GM18951 (cell line): ENCODE data around the gene PCDHGA8.
"Not testable (repeated sequence)": the region's sequence is repeated elsewhere in the genome, so short reads cannot be mapped to it uniquely, and the experiment has no call there.

ENCODE experiments used
- POLR2A ChIP-seq: IDR thresholded peaks from 4 replicates; pipeline ENCODE4 v1.6.1; 2011; ENCODE audit warnings: mild to moderate bottlenecking; ENCODE audit not compliant: insufficient read length, insufficient read depth; ENCODE audit errors: extremely low read depth
- in situ Hi-C: fragments of 300-500 bp; cut with MboI; formaldehyde crosslinking; loops from one replicate; pipeline ENCODE4 v1.12.0; 2022; ENCODE audit warnings: low sequenced_read_pairs, mixed read lengths, inconsistent platforms; ENCODE audit not compliant: unreplicated experiment

The PCDHGA8 gene

DNA sequence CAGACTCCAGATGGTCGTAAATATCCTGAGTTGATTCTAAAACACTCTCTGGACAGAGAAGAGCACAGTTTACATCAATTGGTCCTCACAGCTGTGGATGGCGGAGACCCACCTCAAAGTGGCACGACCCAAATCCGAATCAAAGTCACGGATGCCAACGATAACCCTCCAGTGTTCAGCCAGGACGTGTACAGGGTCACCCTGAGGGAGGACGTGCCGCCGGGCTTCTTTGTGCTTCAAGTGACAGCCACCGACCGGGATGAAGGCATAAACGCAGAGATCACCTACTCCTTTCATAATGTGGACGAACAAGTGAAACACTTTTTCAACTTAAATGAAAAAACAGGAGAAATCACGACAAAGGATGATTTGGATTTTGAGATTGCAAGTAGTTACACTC lies 31.7 kb upstream of the PCDHGA8 start:
- TF ChIP-seq POLR2A, result no peak

DNA sequence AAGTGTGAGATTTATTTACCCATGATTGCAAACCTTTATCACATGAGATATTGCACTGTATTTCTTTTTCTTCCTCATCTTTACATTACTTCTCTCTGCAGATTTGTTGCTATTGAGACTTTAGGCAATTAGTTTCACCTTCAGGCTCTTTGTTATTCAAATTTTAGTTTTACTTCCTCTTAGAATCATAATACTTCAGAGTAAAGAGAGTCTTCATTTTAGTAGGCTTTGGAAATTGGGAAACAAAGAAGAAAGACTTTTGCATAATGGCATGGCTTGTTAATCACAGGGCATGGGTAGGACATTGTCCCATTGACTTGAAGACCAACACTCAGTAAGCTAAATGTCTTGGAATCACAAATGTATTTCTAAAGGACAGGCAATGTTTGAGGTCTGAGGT lies 29.7 kb upstream of the PCDHGA8 start:
- in situ Hi-C loops, result no loop called here
- no peak for TF ChIP-seq POLR2A

More for the DNA sequence above, 31.7 kb upstream of the PCDHGA8 start:
- in situ Hi-C loops, result no loop called here

DNA sequence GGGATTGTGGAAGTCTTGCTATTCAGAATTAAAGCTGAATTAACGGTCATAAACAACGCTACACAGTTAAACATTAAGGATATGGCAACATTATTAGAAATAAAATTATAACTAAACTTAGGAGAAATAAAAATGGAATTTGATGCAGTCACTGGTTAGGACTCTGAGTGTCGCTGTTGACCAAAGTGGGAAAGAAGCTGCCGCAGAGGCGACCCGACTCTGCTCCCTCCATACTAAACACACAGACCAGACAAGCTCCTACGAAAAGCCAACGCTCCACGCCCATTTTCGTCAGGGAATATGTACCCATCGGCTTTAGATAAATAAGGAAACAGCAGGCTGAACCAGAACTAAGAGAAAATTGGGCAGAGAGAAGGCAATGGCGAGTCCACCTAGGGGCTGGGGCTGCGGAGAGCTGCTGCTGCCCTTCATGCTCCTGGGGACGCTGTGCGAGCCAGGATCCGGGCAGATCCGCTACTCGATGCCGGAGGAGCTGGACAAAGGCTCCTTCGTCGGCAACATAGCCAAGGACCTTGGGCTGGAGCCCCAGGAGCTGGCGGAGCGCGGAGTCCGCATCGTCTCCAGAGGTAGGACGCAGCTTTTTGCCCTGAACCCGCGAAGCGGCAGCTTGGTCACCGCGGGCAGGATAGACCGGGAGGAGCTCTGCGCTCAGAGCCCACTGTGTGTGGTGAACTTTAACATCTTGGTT lies 28.3 kb upstream of the PCDHGA8 start, which contains the start of gene PCDHGA5:
Gene PCDHGA5 (plus strand): TSS at position 211 of the 709 bp plus-strand sequence. CDS start 169 bp downstream, at position 380.
- TF ChIP-seq POLR2A, result no peak
- in situ Hi-C loops, result no loop called here

DNA sequence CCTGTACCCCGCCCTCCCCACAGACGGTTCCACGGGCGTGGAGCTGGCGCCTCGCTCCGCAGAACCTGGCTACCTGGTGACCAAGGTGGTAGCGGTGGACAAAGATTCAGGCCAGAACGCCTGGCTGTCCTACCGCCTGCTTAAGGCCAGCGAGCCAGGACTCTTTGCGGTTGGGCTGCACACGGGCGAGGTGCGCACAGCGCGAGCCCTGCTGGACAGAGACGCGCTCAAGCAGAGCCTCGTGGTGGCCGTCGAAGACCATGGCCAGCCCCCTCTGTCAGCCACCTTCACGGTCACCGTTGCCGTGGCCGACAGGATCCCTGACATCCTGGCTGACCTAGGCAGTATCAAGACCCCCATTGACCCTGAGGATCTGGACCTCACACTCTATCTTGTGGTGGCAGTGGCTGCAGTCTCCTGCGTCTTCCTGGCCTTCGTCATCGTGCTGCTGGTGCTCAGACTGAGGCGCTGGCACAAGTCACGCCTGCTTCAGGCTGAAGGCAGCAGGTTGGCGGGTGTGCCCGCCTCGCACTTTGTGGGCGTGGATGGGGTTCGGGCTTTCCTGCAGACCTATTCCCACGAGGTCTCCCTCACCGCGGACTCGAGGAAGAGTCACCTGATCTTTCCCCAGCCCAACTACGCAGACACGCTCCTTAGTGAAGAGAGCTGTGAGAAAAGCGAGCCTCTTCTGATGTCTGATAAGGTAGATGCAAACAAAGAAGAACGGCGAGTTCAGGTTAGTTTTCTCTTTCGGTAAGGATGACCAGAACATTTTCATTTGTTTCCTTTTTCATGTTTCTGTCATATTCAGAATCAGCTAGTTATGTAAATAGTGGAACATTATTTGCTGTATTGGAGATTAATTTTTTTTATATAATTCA lies 26.2 kb upstream of the PCDHGA8 start:
- in situ Hi-C loops, result no loop called here
- TF ChIP-seq POLR2A, result no peak

DNA sequence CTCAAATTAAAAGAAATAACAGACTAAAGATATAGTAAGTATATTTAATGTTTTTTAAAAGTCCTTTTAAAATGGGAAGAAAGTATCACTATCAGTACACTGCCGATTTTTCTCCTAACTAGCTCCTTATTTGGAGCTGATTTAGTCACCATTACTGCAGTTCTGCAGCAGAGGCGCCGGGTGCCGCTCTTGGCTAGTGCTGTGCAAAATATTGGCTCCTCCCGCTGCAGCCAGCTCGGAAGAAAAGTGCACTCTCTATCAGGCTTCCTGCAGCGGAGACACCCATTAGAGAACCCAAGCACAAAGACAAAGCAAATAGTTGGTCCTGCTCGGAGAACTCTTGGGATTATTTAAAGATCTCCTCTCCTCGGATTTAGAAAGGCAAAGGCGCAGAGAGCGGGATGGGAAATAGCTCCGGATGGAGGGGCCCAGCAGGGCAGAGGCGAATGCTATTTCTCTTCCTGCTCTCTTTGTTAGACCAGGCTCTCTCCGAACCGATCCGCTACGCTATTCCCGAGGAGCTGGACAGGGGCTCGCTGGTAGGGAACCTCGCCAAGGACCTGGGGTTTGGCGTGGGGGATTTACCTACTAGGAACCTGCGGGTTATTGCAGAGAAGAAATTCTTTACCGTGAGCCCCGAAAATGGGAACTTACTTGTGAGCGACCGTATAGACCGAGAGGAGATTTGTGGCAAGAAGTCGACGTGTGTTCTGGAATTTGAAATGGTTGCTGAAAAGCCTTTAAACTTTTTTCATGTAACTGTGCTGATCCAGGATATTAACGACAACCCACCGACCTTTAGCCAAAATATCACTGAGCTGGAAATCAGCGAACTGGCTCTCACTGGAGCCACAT lies 22.2 kb upstream of the PCDHGA8 start, which contains the start of gene PCDHGB3:
Gene PCDHGB3 (plus strand): TSS at position 249 of the 855 bp plus-strand sequence. CDS start 153 bp downstream, at position 402.
- TF ChIP-seq POLR2A, result no peak
- in situ Hi-C loops, result no loop called here

DNA sequence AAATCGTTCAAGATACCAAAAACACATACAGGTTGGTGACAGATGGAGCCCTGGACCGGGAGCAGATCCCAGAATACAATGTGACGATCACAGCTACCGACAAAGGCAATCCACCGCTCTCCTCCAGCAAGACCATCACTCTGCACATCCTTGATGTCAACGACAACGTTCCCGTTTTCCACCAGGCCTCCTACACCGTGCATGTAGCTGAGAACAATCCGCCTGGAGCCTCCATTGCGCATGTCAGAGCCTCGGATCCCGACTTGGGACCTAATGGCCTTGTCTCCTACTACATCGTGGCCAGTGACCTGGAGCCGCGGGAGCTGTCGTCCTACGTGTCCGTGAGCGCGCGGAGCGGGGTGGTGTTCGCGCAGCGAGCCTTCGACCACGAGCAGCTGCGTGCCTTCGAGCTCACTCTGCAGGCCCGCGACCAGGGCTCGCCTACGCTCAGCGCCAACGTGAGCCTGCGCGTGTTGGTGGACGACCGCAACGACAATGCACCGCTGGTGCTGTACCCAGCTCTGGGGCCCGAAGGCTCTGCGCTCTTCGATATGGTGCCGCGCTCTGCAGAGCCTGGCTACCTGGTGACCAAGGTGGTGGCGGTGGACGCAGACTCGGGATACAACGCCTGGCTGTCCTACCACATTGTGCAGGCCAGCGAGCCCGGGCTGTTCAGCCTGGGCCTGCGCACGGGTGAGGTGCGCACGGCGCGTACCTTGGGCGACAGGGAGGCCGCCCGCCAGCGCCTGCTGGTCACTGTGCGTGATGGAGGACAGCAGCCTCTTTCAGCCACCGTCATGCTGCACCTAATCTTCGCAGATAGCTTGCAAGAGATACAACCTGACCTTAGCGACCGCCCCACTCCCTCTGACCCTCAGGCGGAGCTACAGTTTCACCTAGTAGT lies 20.6 kb upstream of the PCDHGA8 start:
- no peak for TF ChIP-seq POLR2A
- in situ Hi-C loops, result no loop called here

DNA sequence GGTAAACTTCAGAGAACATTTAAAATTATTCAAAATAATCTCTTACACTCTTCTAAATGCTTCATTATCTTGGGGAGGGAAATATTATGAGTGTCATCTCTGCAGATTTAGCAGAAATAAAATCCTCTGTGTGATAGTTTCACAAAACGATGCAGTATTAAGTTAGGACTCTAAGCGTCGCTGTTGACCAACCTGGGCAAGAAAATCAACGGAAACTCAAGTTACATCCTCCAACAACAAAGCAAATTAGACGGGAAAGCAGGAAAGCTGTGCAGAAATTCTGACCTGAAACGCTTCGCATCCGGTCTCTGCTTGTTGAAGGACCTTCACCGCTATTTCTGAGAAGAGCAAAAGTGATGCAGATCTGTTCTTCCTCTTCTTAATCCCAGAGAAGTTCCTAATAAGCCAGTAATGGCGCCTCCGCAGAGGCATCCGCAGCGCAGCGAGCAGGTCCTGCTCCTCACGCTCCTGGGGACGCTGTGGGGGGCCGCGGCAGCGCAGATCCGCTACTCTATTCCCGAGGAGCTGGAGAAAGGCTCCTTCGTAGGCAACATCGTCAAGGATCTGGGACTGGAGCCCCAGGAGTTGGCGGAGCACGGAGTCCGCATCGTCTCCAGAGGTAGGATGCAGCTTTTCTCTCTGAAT lies 18.6 kb upstream of the PCDHGA8 start, which contains the start of gene PCDHGA6:
Gene PCDHGA6 (plus strand): TSS at position 219 of the 645 bp plus-strand sequence. CDS start 193 bp downstream, at position 412.
- in situ Hi-C loops, result no loop called here
- TF ChIP-seq POLR2A, result no peak

DNA sequence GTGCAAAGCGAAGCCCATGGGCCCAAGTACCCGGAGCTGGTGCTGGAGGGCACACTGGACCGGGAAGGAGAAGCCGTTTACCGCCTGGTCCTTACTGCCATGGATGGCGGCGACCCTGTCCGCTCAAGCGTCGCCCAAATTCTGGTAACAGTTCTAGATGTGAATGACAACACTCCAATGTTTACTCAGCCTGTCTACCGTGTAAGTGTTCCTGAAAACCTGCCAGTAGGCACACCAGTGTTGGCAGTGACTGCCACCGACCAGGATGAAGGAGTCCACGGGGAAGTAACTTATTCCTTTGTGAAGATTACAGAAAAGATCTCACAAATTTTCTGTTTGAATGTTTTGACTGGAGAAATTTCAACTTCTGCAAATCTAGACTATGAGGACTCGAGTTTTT lies 17.8 kb upstream of the PCDHGA8 start:
- no peak for TF ChIP-seq POLR2A
- in situ Hi-C loops, result no loop called here

DNA sequence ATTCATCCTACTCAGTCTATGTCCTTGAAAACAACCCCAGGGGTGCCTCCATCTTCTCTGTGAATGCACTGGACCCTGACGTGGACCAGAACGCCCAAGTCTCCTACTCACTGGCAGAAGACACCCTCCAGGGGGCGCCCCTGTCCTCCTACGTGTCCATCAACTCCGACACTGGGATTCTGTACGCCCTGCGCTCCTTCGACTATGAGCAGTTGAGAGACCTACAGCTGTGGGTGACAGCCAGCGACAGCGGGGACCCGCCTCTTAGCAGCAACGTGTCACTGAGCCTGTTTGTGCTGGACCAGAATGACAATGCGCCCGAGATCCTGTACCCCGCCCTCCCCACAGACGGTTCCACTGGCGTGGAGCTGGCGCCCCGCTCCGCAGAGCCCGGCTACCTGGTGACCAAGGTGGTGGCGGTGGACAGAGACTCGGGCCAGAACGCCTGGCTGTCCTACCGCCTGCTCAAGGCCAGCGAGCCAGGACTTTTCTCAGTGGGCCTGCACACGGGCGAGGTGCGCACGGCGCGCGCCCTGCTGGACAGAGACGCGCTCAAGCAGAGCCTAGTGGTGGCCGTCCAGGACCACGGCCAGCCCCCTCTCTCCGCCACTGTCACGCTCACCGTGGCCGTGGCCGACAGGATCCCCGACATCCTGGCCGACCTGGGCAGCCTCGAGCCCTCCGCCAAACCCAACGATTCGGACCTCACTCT lies 16.8 kb upstream of the PCDHGA8 start:
- in situ Hi-C loops, result not testable (repeated sequence)

DNA sequence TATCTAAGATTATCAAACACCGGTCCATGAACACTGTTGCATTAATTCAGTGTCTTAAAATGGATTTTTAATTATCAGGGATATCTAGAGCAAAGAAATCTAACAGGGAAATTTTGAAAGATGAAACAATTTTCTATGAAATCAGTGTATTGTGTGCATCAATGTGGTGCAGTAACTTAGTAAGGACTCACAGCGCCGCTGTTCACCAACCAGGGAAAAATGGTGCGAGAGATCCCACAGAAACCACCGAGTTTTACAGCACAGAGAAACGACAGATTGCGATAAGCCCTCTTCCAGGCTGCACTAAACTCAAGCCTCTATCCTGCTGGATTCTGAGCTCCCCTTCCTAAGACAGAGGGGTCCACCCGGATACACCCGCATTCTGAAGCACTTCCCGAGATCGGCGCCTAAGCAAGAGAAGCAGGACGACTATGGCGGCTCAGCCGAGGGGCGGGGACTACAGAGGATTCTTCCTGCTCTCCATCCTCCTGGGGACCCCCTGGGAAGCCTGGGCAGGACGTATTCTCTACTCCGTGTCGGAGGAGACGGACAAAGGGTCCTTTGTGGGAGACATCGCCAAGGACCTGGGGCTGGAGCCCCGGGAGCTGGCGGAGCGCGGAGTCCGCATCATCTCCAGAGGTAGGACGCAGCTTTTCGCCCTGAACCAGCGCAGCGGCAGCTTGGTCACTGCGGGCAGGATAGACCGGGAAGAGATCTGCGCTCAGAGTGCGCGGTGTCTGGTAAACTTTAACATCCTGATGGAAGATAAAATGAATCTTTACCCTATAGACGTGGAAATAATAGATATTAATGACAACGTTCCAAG lies 9.8 kb upstream of the PCDHGA8 start, which contains the start of gene PCDHGA7:
Gene PCDHGA7 (plus strand): TSS at position 274 of the 826 bp plus-strand sequence. CDS start 158 bp downstream, at position 432.
- in situ Hi-C loops, result no loop called here
- no peak for TF ChIP-seq POLR2A

DNA sequence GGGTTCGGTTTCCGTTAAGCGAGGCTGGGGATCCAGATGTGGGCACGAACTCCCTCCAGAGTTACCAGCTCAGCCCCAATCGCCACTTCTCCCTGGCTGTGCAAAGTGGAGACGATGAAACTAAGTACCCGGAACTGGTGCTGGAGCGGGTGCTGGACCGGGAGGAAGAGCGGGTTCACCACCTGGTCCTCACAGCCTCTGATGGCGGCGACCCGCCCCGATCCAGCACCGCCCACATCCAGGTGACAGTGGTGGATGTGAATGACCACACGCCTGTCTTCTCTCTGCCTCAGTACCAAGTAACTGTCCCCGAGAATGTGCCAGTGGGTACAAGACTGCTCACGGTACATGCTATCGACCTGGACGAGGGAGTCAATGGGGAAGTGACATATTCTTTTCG lies 9.1 kb upstream of the PCDHGA8 start:
- TF ChIP-seq POLR2A, result no peak
- in situ Hi-C loops, result no loop called here
